Retinal pigment epithelial cell (primary cell): ENCODE measurements around the gene PTPRN2.
"Not testable (repeated sequence)": the region's sequence is repeated elsewhere in the genome, so short reads cannot be mapped to it uniquely, and the experiment has no call there.

Experiments used
- DNase-seq: peaks from one replicate; pipeline ENCODE4 v3.0.0-alpha.2; 2010; ENCODE audit warnings: low read depth
- H3K4me3 ChIP-seq: 2 replicates; pipeline ENCODE4 v1.5.1; 2011; ENCODE audit warnings: mild to moderate bottlenecking, low read length, control low read depth, moderate library complexity
- CTCF ChIP-seq: conservative IDR thresholded peaks from 2 replicates; pipeline ENCODE4 v1.5.1; 2011; ENCODE audit warnings: low read depth, low read length, control low read depth, inconsistent platforms

PTPRN2 gene

GRCh38 chr7:157739031-157739430 is 848.6 kb downstream of the PTPRN2 start:
- no peak overlapping the region for H3K4me3 ChIP-seq
- no peak for TF ChIP-seq CTCF
- DNase-seq = no peak

- DNase-seq = no peak
- no peak overlapping the region for H3K4me3 ChIP-seq
- no peak for TF ChIP-seq CTCF
Observed at GRCh38 chr7:157738066-157738460, 849.6 kb downstream of the PTPRN2 start.

- DNase-seq = no peak
- no peak for TF ChIP-seq CTCF
Observed at GRCh38 chr7:157737151-157738065, 850.2 kb downstream of the PTPRN2 start.

GRCh38 chr7:157736341-157736740 is 851.3 kb downstream of the PTPRN2 start:
- TF ChIP-seq CTCF = no peak
- H3K4me3 ChIP-seq = no peak overlapping the region
- no peak for DNase-seq

More at GRCh38 chr7:157737151-157738065, 850.2 kb downstream of the PTPRN2 start:
- no peak overlapping the region for H3K4me3 ChIP-seq

GRCh38 chr7:157735826-157736225 is 851.8 kb downstream of the PTPRN2 start:
- TF ChIP-seq CTCF = no peak
- no peak for DNase-seq
- no peak overlapping the region for H3K4me3 ChIP-seq

GRCh38 chr7:157734676-157735640 is 852.7 kb downstream of the PTPRN2 start:
- no peak for DNase-seq
- no peak overlapping the region for H3K4me3 ChIP-seq
- no peak for TF ChIP-seq CTCF

GRCh38 chr7:157733760-157734395 is 853.7 kb downstream of the PTPRN2 start:
- not testable (repeated sequence) for DNase-seq, H3K4me3 ChIP-seq
